Prostate gland (tissue), 2 donors: ENCODE measurements around the gene DPYD. TPM values are rescaled to one million over a fixed set of nuclear protein-coding genes. Genes with fewer than 3 reads are reported as not detected.

ENCODE experiments used
- DNase-seq: peaks from one replicate; pipeline ENCODE4 v3.0.0-alpha.2; 2019; ENCODE audit warnings: low spot score
- H3K27ac ChIP-seq, 2 donors: fragments of 200-600 bp; sonication (generic); 2 replicates each; pipeline ENCODE4 v1.5.1; 2017 to 2019
- H3K27me3 ChIP-seq: fragments of 200-600 bp; sonication (generic); replicated peaks from 2 replicates; pipeline ENCODE4 v1.5.1; 2019; ENCODE audit not compliant: insufficient read depth
- H3K36me3 ChIP-seq, 2 donors: fragments of 200-600 bp; sonication (generic); 1 replicate in 1 of 2; 2 replicates in 1 of 2; pipeline versions ENCODE4 v1.5.1 to v1.8.1; 2017 to 2019
- H3K4me1 ChIP-seq: fragments of 200-600 bp; sonication (generic); replicated peaks from 2 replicates; pipeline ENCODE4 v1.5.1; 2019
- H3K4me3 ChIP-seq, 2 donors: fragments of 200-600 bp; sonication (generic); 2 replicates each; pipeline ENCODE4 v1.5.1; 2017 to 2019
- H3K9me3 ChIP-seq: fragments of 200-600 bp; sonication (generic); 2 replicates; pipeline ENCODE4 v1.5.1; 2017
- CTCF ChIP-seq, 4 experiments: fragments of 200-600 bp in 2 of 4; fragments of 450-650 bp in 2 of 4; sonication (generic) in 2 of 4; IDR thresholded peaks; 1 replicate in 3 of 4; 2 replicates in 1 of 4; pipeline ENCODE4 v1.5.1; 2016 to 2019; ENCODE audit warnings: antibody characterized with exemption in 4 of 4, mild to moderate bottlenecking in 2 of 4, moderate library complexity in 2 of 4
- POLR2A ChIP-seq: fragments of 450-650 bp; IDR thresholded peaks from one replicate; pipeline ENCODE4 v1.6.1; 2016; ENCODE audit warnings: antibody characterized with exemption, mild to moderate bottlenecking
- POLR2AphosphoS5 ChIP-seq: sonication (generic); formaldehyde crosslinking; IDR thresholded peaks from one replicate; pipeline ENCODE4 v1.6.1; 2017; ENCODE audit warnings: antibody characterized with exemption
- WGBS: methylation state at CpG from one replicate; pipeline ENCODE4 v1.1.5; 2018; 5-methylcytosine and 5-hydroxymethylcytosine counted together
- intact Hi-C: fragments of 100-400 bp; cut with DNase I; formaldehyde crosslinking; loops from one replicate; pipeline ENCODE4 v1.14.2; 2022
- total RNA-seq, 2 donors: library from RNA; depleted of rRNA; stranded (reverse); fragments of >200 nt; gene quantifications; one replicate each; pipeline ENCODE4 v1.1.0, GENCODE V29; 2016

Gene DPYD
- total RNA-seq, 2 donors from 2014 or later: 18.2 to 19.7 TPM

GRCh38 chr1:97070376-97070775 lies 850.5 kb downstream of the DPYD start:
- TF ChIP-seq CTCF (IDR thresholded peaks at IDR 0.05) (no peak), POLR2AphosphoS5 (no peak), POLR2A (no peak)
- no peak for DNase-seq
- no peaks in the 10 kb centered on the region for H3K4me1 ChIP-seq
- WGBS: 85% methylated on average over 4 of the region's 4 CpGs
- no peaks in the 10 kb centered on the region for H3K27me3 ChIP-seq
- intact Hi-C loops: no loop called here
- H3K36me3 ChIP-seq: no peaks in the 10 kb centered on the region
- no peak overlapping the region for H3K27ac ChIP-seq
- no peaks in the 10 kb centered on the region for H3K9me3 ChIP-seq
- no peak overlapping the region for H3K4me3 ChIP-seq

DNA sequence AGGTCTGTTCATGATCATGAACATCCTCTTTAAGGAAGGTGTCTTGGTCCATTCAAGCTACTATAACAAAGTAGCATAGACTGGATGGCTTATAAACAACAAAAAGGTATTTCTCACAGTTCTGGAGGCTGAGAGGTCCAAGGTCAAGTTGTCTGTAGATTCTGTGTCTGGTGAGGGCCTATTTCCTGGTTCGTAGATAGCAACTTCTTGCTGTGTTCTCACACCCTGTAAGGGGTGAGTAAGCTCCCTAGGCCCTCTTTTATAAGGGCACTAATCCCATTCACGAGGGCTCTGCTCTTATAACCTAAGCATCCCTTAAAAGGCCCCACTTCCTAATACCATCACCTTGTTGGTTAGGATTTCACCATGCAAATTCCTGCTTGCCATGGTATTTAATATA lies 851.5 kb downstream of the DPYD start:
- Histone ChIP-seq H3K27ac (no peak overlapping the region), H3K36me3 (no peaks in the 10 kb centered on the region), H3K27me3 (no peaks in the 10 kb centered on the region), H3K4me3 (no peak overlapping the region), H3K4me1 (no peaks in the 10 kb centered on the region), H3K9me3 (no peaks in the 10 kb centered on the region)
- TF ChIP-seq CTCF (IDR thresholded peaks at IDR 0.05): no peak
- TF ChIP-seq POLR2A: no peak
- TF ChIP-seq POLR2AphosphoS5: no peak
- 88% methylated on average over 2 of the region's 2 CpGs for WGBS
- intact Hi-C loops: no loop called here
- DNase-seq: no peak

DNA sequence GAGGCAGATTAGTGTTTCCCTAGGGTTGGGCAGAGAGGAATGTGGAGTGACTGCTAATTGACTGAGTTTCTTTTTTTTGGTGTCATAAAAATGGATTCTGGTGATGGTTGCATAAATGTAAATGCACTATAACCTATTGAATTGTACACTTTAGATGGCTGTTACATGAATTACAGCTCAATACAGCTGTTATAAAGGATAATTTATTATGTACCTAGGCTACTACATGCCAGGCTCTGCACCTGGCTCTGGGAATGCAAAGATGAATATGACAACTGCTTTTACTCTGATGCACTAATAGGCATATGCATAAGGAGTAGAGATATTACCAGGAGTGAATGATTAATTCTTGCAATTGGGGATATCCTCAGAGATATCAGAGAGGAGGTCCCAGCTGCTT lies 854.0 kb downstream of the DPYD start:
- no peak overlapping the region for H3K27ac ChIP-seq
- intact Hi-C loops: no loop called here
- H3K4me3 ChIP-seq: no peak overlapping the region
- no peak for DNase-seq
- no peaks in the 10 kb centered on the region for H3K4me1 ChIP-seq
- H3K27me3 ChIP-seq: no peaks in the 10 kb centered on the region
- H3K9me3 ChIP-seq: no peaks in the 10 kb centered on the region
- no peaks in the 10 kb centered on the region for H3K36me3 ChIP-seq
- TF ChIP-seq POLR2AphosphoS5: no peak
- TF ChIP-seq CTCF (IDR thresholded peaks at IDR 0.05): no peak
- no peak for TF ChIP-seq POLR2A

GRCh38 chr1:97063532-97063931 lies 857.3 kb downstream of the DPYD start:
- intact Hi-C loops: no loop called here
- TF ChIP-seq POLR2AphosphoS5 (no peak), CTCF (IDR thresholded peaks at IDR 0.05) (no peak), POLR2A (no peak)
- no peak for DNase-seq

DNA sequence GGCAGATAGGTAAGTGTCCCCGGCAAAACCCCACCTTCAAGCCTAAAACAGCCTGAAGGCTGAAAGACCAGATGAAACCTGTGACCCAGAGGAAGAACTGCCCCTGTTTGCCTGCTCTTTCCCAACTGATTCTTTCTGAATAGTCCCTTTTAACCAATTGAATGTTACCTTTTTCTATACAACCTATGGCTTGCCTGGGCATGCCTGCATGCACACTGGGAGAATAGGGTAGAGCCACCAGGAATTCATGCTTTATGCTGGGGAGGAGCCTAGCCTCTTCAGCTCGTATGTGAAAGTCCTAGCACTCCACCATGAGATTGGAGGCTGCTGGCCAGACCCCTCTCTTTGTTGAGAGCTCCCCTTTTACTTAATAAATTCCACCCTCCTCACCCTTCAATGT lies 859.2 kb downstream of the DPYD start:
- no peak for TF ChIP-seq POLR2AphosphoS5
- WGBS: 63% methylated on average over 2 of the region's 2 CpGs
- intact Hi-C loops: no loop called here
- Histone ChIP-seq H3K4me1 (no peaks in the 10 kb centered on the region), H3K27ac (no peak overlapping the region), H3K36me3 (no peaks in the 10 kb centered on the region), H3K9me3 (no peaks in the 10 kb centered on the region), H3K27me3 (no peaks in the 10 kb centered on the region), H3K4me3 (no peak overlapping the region)
- DNase-seq: no peak

More at GRCh38 chr1:97063532-97063931, 857.3 kb downstream of the DPYD start:
- H3K27ac ChIP-seq: no peak overlapping the region
- H3K36me3 ChIP-seq: no peaks in the 10 kb centered on the region
- no peaks in the 10 kb centered on the region for H3K27me3 ChIP-seq
- H3K4me1 ChIP-seq: no peaks in the 10 kb centered on the region
- H3K4me3 ChIP-seq: no peak overlapping the region
- no peaks in the 10 kb centered on the region for H3K9me3 ChIP-seq
